GM12865 (cell line): ENCODE results near the gene MFSD1.

ENCODE experiments used
- DNase-seq: peaks from one replicate; pipeline ENCODE4 v3.0.0; 2010; ENCODE audit warnings: low read depth
- H3K4me3 ChIP-seq: 2 replicates; pipeline ENCODE4 v1.5.1; 2011; ENCODE audit warnings: mild to moderate bottlenecking, low read depth, low read length, control low read depth
- CTCF ChIP-seq: IDR thresholded peaks from 2 replicates; pipeline ENCODE4 v1.5.1; 2011; ENCODE audit warnings: low read length, control low read depth, low read depth, inconsistent platforms; ENCODE audit not compliant: insufficient read depth; ENCODE audit errors: missing control alignments

Gene MFSD1

GRCh38 chr3:158830391-158830790, 28.5 kb downstream of the MFSD1 start:
- TF ChIP-seq CTCF, result no peak
- no peak overlapping the region for H3K4me3 ChIP-seq
- DNase-seq, result no peak

GRCh38 chr3:158831861-158832260, 30.0 kb downstream of the MFSD1 start:
- no peak for TF ChIP-seq CTCF
- H3K4me3 ChIP-seq, result no peak overlapping the region
- DNase-seq, result no peak

- no peak overlapping the region for H3K4me3 ChIP-seq
- DNase-seq, result no peak
- TF ChIP-seq CTCF, result no peak
Measured at GRCh38 chr3:158835631-158836030, 33.8 kb downstream of the MFSD1 start.

- H3K4me3 ChIP-seq, result no peak overlapping the region
- no peak for TF ChIP-seq CTCF
- DNase-seq, result no peak
Measured at GRCh38 chr3:158836312-158836711, 34.5 kb downstream of the MFSD1 start.

GRCh38 chr3:158837240-158837639, 35.4 kb downstream of the MFSD1 start:
- DNase-seq, result no peak
- no peak for TF ChIP-seq CTCF
- H3K4me3 ChIP-seq, result no peak overlapping the region

- TF ChIP-seq CTCF, result no peak
- no peak overlapping the region for H3K4me3 ChIP-seq
- DNase-seq, result no peak
Measured at GRCh38 chr3:158839966-158840365, 38.1 kb downstream of the MFSD1 start.

GRCh38 chr3:158841387-158841786, 39.5 kb downstream of the MFSD1 start:
- no peak for DNase-seq
- H3K4me3 ChIP-seq, result no peak overlapping the region
- no peak for TF ChIP-seq CTCF
